H9 (cell line): Measurements from ENCODE around the gene MPL. TPM values are rescaled to one million over a fixed set of nuclear protein-coding genes. Genes with fewer than 3 reads are reported as not detected.

Source experiments
- DNase-seq: peaks from one replicate; pipeline ENCODE4 v3.0.0-alpha.2; 2017
- H2AFZ ChIP-seq: one replicate; pipeline ENCODE4 v1.6.1; 2013; ENCODE audit warnings: mild to moderate bottlenecking, low read length, control low read depth, moderate library complexity
- H2AK5ac ChIP-seq: 2 replicates; pipeline ENCODE4 v1.6.1; 2013; ENCODE audit warnings: low read length, control low read depth, mixed read lengths; ENCODE audit not compliant: insufficient read length
- H2BK120ac ChIP-seq: one replicate; pipeline ENCODE4 v1.6.1; 2013; ENCODE audit warnings: low read depth, mild to moderate bottlenecking, low read length, control low read depth, inconsistent platforms; ENCODE audit not compliant: poor library complexity, severe bottlenecking
- H2BK12ac ChIP-seq: 2 replicates; pipeline ENCODE4 v1.6.1; 2013; ENCODE audit warnings: low read length, control low read depth, mixed read lengths, low read depth; ENCODE audit not compliant: insufficient read length
- H2BK15ac ChIP-seq: 2 replicates; pipeline ENCODE4 v1.6.1; 2013; ENCODE audit warnings: low read depth, low read length, control low read depth
- H2BK20ac ChIP-seq: one replicate; pipeline ENCODE4 v1.6.1; 2013; ENCODE audit warnings: low read depth, mild to moderate bottlenecking, low read length, control low read depth, inconsistent platforms; ENCODE audit not compliant: poor library complexity, severe bottlenecking
- H2BK5ac ChIP-seq: 2 replicates; pipeline ENCODE4 v1.6.1; 2013; ENCODE audit warnings: low read length, control low read depth, mixed read lengths; ENCODE audit not compliant: insufficient read length
- H3K14ac ChIP-seq: 2 replicates; pipeline ENCODE4 v1.6.1; 2013; ENCODE audit warnings: low read length, control low read depth; ENCODE audit not compliant: insufficient read depth
- H3K18ac ChIP-seq: 2 replicates; pipeline ENCODE4 v1.6.1; 2013; ENCODE audit warnings: low read depth, mild to moderate bottlenecking, mixed read lengths, low read length, control low read depth; ENCODE audit not compliant: insufficient read length
- H3K23ac ChIP-seq: 2 replicates; pipeline ENCODE4 v1.6.1; 2013; ENCODE audit warnings: low read length, control low read depth, mixed read lengths, low read depth; ENCODE audit not compliant: insufficient read length
- H3K23me2 ChIP-seq: 2 replicates; pipeline ENCODE4 v1.6.1; 2013; ENCODE audit warnings: low read depth, mild to moderate bottlenecking, mixed read lengths, low read length, control low read depth; ENCODE audit not compliant: insufficient read length, poor library complexity, severe bottlenecking
- H3K27ac ChIP-seq: 2 replicates; pipeline ENCODE4 v1.5.1; 2013; ENCODE audit warnings: low read length, control low read depth, mixed read lengths, low read depth; ENCODE audit not compliant: insufficient read length
- H3K27me3 ChIP-seq: 2 replicates; pipeline ENCODE4 v1.6.1; 2013; ENCODE audit warnings: low read length, control low read depth, inconsistent platforms; ENCODE audit not compliant: insufficient read depth
- H3K4ac ChIP-seq: 2 replicates; pipeline ENCODE4 v1.6.1; 2013; ENCODE audit warnings: low read depth, mild to moderate bottlenecking, control low read depth, inconsistent platforms, low read length, moderate library complexity
- H3K4me1 ChIP-seq: 2 replicates; pipeline ENCODE4 v1.6.1; 2013; ENCODE audit warnings: low read length, control low read depth, inconsistent platforms; ENCODE audit not compliant: insufficient read depth
- H3K4me2 ChIP-seq: 2 replicates; pipeline ENCODE4 v1.6.1; 2013; ENCODE audit warnings: low read length, control low read depth, mixed read lengths; ENCODE audit not compliant: insufficient read length, insufficient read depth
- H3K56ac ChIP-seq: 2 replicates; pipeline ENCODE4 v1.6.1; 2013; ENCODE audit warnings: low read depth, mild to moderate bottlenecking, mixed read lengths, low read length, control low read depth; ENCODE audit not compliant: insufficient read length
- H3K79me1 ChIP-seq: 2 replicates; pipeline ENCODE4 v1.6.1; 2013; ENCODE audit warnings: low read depth, mild to moderate bottlenecking, moderate library complexity, low read length, control low read depth, inconsistent platforms; ENCODE audit not compliant: insufficient read depth, poor library complexity, severe bottlenecking
- H3K79me2 ChIP-seq: 2 replicates; pipeline ENCODE4 v1.6.1; 2013; ENCODE audit warnings: low read length, control low read depth, inconsistent platforms; ENCODE audit not compliant: insufficient read depth
- H3K9ac ChIP-seq: 2 replicates; pipeline ENCODE4 v1.6.1; 2013; ENCODE audit warnings: low read length, control low read depth, mixed read lengths; ENCODE audit not compliant: insufficient read length; ENCODE audit errors: extremely low read depth
- H3K9me3 ChIP-seq: one replicate; pipeline ENCODE4 v1.6.1; 2013; ENCODE audit warnings: low read depth, low read length, inconsistent platforms; ENCODE audit not compliant: control insufficient read depth
- H3T11ph ChIP-seq: one replicate; pipeline ENCODE4 v1.6.1; 2013; ENCODE audit warnings: mild to moderate bottlenecking, low read length, control low read depth, inconsistent platforms
- H4K20me1 ChIP-seq: one replicate; pipeline ENCODE4 v1.6.1; 2013; ENCODE audit not compliant: control insufficient read depth, insufficient read length, insufficient read depth
- H4K5ac ChIP-seq: 2 replicates; pipeline ENCODE4 v1.6.1; 2013; ENCODE audit warnings: low read depth, mild to moderate bottlenecking, mixed read lengths, low read length, control low read depth; ENCODE audit not compliant: insufficient read length
- H4K8ac ChIP-seq: replicated peaks from 2 replicates; pipeline ENCODE4 v1.6.1; 2013; ENCODE audit warnings: low read length, control low read depth, mixed read lengths, low read depth; ENCODE audit not compliant: insufficient read length
- H4K91ac ChIP-seq: 2 replicates; pipeline ENCODE4 v1.6.1; 2013; ENCODE audit warnings: low read depth, mild to moderate bottlenecking, moderate library complexity, mixed read lengths, low read length, control low read depth; ENCODE audit not compliant: insufficient read length
- H3K27ac Mint-ChIP-seq, 3 experiments: 2 replicates in 2 of 3; 3 replicates in 1 of 3; pipeline ENCODE4 v1.8.0; 2020 to 2021; ENCODE audit warnings: mixed read lengths in 3 of 3, mild to moderate bottlenecking in 1 of 3, moderate library complexity in 1 of 3
- H3K27me3 Mint-ChIP-seq: 2 replicates; pipeline ENCODE4 v1.8.0; 2021; ENCODE audit warnings: low read depth, mild to moderate bottlenecking, moderate library complexity, mixed read lengths
- H3K36me3 Mint-ChIP-seq, 3 experiments: 2 replicates in 2 of 3; 3 replicates in 1 of 3; pipeline ENCODE4 v1.8.0; 2020 to 2021; ENCODE audit warnings: low read depth in 3 of 3, mixed read lengths in 3 of 3; ENCODE audit not compliant: insufficient read depth in 1 of 3
- H3K4me1 Mint-ChIP-seq, 2 experiments: 2 replicates each; pipeline ENCODE4 v1.8.0; 2020; ENCODE audit warnings: mixed read lengths in 2 of 2
- H3K4me3 Mint-ChIP-seq, 2 experiments: 2 replicates in 1 of 2; 3 replicates in 1 of 2; pipeline ENCODE4 v1.8.0; 2020 to 2021; ENCODE audit warnings: mild to moderate bottlenecking in 2 of 2, mixed read lengths in 2 of 2, moderate library complexity in 1 of 2
- H3K9me3 Mint-ChIP-seq, 2 experiments: 2 replicates in 1 of 2; 3 replicates in 1 of 2; pipeline ENCODE4 v1.8.0; 2020; ENCODE audit warnings: mild to moderate bottlenecking in 2 of 2, mixed read lengths in 2 of 2, moderate library complexity in 1 of 2
- WGBS: extraction: QIAGEN DNeasy Blood & Tissue Kit; methylation state at CpG from one replicate; pipeline ENCODE4 v1.1.7; 2013; ENCODE audit warnings: missing lambda C conversion rate, low lambda C conversion rate, mixed read lengths; ENCODE audit not compliant: insufficient read length; ENCODE audit errors: extremely low coverage; 5-methylcytosine and 5-hydroxymethylcytosine counted together
- total RNA-seq: library from RNA; stranded (reverse); gene quantifications from 2 replicates; pipeline ENCODE4 v1.2.1, GENCODE V29; 2021
- TF ChIP-seq, protein P1 (sequence below): fragments of 200-600 bp; sonication (generic); conservative IDR thresholded peaks from 3 replicates; pipeline ENCODE4 v1.8.0; 2021; ENCODE audit warnings: antibody characterized with exemption, mild to moderate bottlenecking

Gene MPL
- total RNA-seq, 1 experiment from 2014 or later: not detected

DNA sequence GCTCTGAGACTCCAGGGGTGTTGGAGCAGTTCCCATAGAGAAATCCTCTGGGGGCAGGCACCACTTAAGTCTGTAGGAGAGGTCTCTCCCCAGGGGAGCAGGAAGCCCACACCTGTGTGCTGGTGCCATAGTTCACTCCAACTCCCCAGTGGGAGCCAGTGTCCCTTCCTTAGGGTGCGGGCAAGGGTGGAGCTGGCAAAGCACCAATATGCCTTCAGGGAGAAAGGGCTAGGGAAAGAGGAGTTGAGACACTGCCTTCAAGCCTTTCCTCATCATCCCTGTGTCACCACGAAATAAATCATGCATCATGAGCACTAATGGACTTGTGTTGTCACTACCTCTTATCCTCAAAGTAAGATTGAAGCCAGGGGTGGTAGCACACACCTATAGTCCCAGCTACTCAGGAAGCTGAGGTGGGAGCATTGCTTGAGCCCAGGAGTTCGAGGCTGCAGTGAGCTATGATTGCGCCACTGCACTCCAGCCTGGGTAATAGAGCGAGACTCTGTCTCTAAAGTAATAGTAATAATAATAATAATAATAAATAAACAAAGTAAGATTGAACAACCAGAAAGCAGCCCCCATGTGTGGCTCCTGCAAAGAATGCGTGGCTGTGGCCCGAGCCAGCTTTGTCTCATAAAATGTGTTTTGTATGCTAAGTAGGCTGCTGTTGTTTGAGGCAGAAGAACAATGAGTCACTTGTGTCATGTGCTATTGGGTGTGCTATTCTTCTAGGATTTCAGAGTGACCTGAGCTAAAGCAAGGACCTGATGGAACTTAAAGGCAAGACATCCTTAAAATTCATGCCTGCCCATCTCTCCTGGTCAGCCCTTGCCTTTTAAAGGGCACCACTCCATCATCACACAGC is 43.5 kb upstream of the MPL start:
- Histone ChIP-seq H2BK12ac (no peak overlapping the region), H4K91ac (no peak overlapping the region), H3K27me3 (no peaks in the 10 kb centered on the region), H3K18ac (no peak overlapping the region), H3K9ac (no peak overlapping the region), H3K4ac (no peak overlapping the region), H3K23me2 (no peaks in the 10 kb centered on the region), H4K20me1 (no peaks in the 10 kb centered on the region), H3T11ph (no peak overlapping the region), H2BK15ac (no peak overlapping the region), H3K23ac (no peak overlapping the region), H2BK5ac (no peak overlapping the region), H3K4me2 (no peak overlapping the region), H2AK5ac (no peak overlapping the region), H4K5ac (no peak overlapping the region), H3K79me1 (no peaks in the 10 kb centered on the region), H4K8ac (no peak overlapping the region), H3K4me1 (peaks cover 9% of the 10 kb centered on the region), H3K14ac (no peak overlapping the region), H2AFZ (no peak overlapping the region), H3K27ac (no peak overlapping the region), H3K79me2 (no peaks in the 10 kb centered on the region), H3K9me3 (no peaks in the 10 kb centered on the region), H2BK20ac (no peak overlapping the region), H3K56ac (no peak overlapping the region), H2BK120ac (no peak overlapping the region)
- no CpG with 5 or more reads among the region's 7 CpGs for whole genome bisulfite sequencing
- TF ChIP-seq, protein P1, sequence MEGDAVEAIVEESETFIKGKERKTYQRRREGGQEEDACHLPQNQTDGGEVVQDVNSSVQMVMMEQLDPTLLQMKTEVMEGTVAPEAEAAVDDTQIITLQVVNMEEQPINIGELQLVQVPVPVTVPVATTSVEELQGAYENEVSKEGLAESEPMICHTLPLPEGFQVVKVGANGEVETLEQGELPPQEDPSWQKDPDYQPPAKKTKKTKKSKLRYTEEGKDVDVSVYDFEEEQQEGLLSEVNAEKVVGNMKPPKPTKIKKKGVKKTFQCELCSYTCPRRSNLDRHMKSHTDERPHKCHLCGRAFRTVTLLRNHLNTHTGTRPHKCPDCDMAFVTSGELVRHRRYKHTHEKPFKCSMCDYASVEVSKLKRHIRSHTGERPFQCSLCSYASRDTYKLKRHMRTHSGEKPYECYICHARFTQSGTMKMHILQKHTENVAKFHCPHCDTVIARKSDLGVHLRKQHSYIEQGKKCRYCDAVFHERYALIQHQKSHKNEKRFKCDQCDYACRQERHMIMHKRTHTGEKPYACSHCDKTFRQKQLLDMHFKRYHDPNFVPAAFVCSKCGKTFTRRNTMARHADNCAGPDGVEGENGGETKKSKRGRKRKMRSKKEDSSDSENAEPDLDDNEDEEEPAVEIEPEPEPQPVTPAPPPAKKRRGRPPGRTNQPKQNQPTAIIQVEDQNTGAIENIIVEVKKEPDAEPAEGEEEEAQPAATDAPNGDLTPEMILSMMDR: no peak
- H3K27ac Mint-ChIP-seq: no peak overlapping the region; a peak in 1 of 7 replicates
- no peaks in the 10 kb centered on the region for H3K9me3 Mint-ChIP-seq
- no peaks in the 10 kb centered on the region; the same call in 1 of the 2 replicates for H3K27me3 Mint-ChIP-seq
- no peaks in the 10 kb centered on the region for H3K36me3 Mint-ChIP-seq
- no peak for DNase-seq
- H3K4me3 Mint-ChIP-seq: no peak overlapping the region
- peaks cover 28 to 36% of the 10 kb centered on the region in 2 experiments for H3K4me1 Mint-ChIP-seq
